Erythroblast (primary cell): Measurements from ENCODE around the gene MAMDC2.

Experiments
- GATA1 ChIP-seq: IDR thresholded peaks from 2 replicates; pipeline ENCODE4 v1.6.1; 2011; ENCODE audit warnings: low read depth, mild to moderate bottlenecking, control low read depth, low read length, moderate library complexity
- POLR2A ChIP-seq: IDR thresholded peaks from 2 replicates; pipeline ENCODE4 v1.6.1; 2011; ENCODE audit warnings: mild to moderate bottlenecking, low read length

GRCh38 chr9:70229579-70229978 is 185.9 kb downstream of the MAMDC2 start:
- TF ChIP-seq POLR2A (no peak), GATA1 (no peak)
